GM23338 (cell line): ENCODE results near the gene BICDL1. TPM values are rescaled to one million over a fixed set of nuclear protein-coding genes. Genes with fewer than 3 reads are reported as not detected.
A peak's percentile ranks its signal among the peaks of the same experiment; 100 is the strongest.

Source experiments
- ATAC-seq: fragments of 200-7000 bp; cut with Tn5 transposase; 3 replicates; pipeline ENCODE4 v1.9.1; 2020
- DNase-seq: peaks from one replicate; pipeline ENCODE4 v3.0.0-alpha.2; 2015; ENCODE audit warnings: low spot score
- H2AFZ ChIP-seq: fragments of 200-600 bp; sonication (generic); 2 replicates; pipeline ENCODE4 v1.8.0; 2016; ENCODE audit warnings: antibody characterized with exemption, mild to moderate bottlenecking, moderate library complexity
- H3F3A ChIP-seq: fragments of 200-600 bp; sonication (generic); replicated peaks from 2 replicates; pipeline ENCODE4 v1.8.0; 2017; ENCODE audit warnings: antibody characterized with exemption, mixed run types, low read depth
- H3K27ac ChIP-seq: fragments of 200-600 bp; sonication (generic); 2 replicates; pipeline ENCODE4 v1.6.1; 2016; ENCODE audit warnings: low read depth
- H3K27me3 ChIP-seq: fragments of 200-600 bp; sonication (generic); 2 replicates; pipeline ENCODE4 v1.8.0; 2016; ENCODE audit warnings: mild to moderate bottlenecking, mixed run types, moderate library complexity; ENCODE audit not compliant: insufficient read depth
- H3K36me3 ChIP-seq: fragments of 200-600 bp; sonication (generic); 2 replicates; pipeline ENCODE4 v1.8.0; 2016; ENCODE audit warnings: mild to moderate bottlenecking; ENCODE audit not compliant: insufficient read depth
- H3K4me1 ChIP-seq: fragments of 200-600 bp; sonication (generic); 2 replicates; pipeline ENCODE4 v1.8.0; 2016; ENCODE audit warnings: mild to moderate bottlenecking, moderate library complexity; ENCODE audit not compliant: insufficient read depth
- H3K4me2 ChIP-seq: fragments of 200-600 bp; sonication (generic); 2 replicates; pipeline ENCODE4 v1.7.1; 2017; ENCODE audit warnings: mixed run types
- H3K4me3 ChIP-seq: fragments of 200-600 bp; sonication (generic); 2 replicates; pipeline ENCODE4 v1.6.1; 2016; ENCODE audit warnings: mixed run types
- H3K79me2 ChIP-seq: fragments of 200-600 bp; sonication (generic); replicated peaks from 2 replicates; pipeline ENCODE4 v1.8.0; 2017; ENCODE audit warnings: mild to moderate bottlenecking; ENCODE audit not compliant: insufficient read depth
- H3K9me2 ChIP-seq: fragments of 200-600 bp; sonication (generic); 2 replicates; pipeline ENCODE4 v1.8.0; 2017; ENCODE audit not compliant: insufficient read depth
- H4K20me1 ChIP-seq: fragments of 200-600 bp; sonication (generic); replicated peaks from 2 replicates; pipeline ENCODE4 v1.8.0; 2017; ENCODE audit warnings: mild to moderate bottlenecking; ENCODE audit not compliant: insufficient read depth
- H3K27ac Mint-ChIP-seq: 2 replicates; pipeline ENCODE4 v1.8.0; 2020; ENCODE audit warnings: inconsistent platforms, mild to moderate bottlenecking, moderate library complexity, mixed read lengths
- H3K27me3 Mint-ChIP-seq: 3 replicates; pipeline ENCODE4 v1.8.0; 2022; ENCODE audit warnings: low read depth, mild to moderate bottlenecking, moderate library complexity, mixed read lengths, inconsistent platforms; ENCODE audit not compliant: insufficient read depth, poor library complexity
- H3K36me3 Mint-ChIP-seq: 3 replicates; pipeline ENCODE4 v1.8.0; 2021; ENCODE audit warnings: low read depth, mild to moderate bottlenecking, inconsistent platforms, moderate library complexity, mixed read lengths
- H3K4me1 Mint-ChIP-seq: 3 replicates; pipeline ENCODE4 v1.8.0; 2020; ENCODE audit warnings: mild to moderate bottlenecking, inconsistent platforms, mixed read lengths
- H3K4me3 Mint-ChIP-seq: 3 replicates; pipeline ENCODE4 v1.8.0; 2021; ENCODE audit warnings: moderate library complexity, mild to moderate bottlenecking, inconsistent platforms, mixed read lengths
- H3K9me3 Mint-ChIP-seq: 3 replicates; pipeline ENCODE4 v1.8.0; 2020; ENCODE audit warnings: moderate library complexity, mild to moderate bottlenecking, inconsistent platforms, mixed read lengths
- CREB1 ChIP-seq: fragments of 250-450 bp; sonication (Bioruptor Pico); IDR thresholded peaks from 2 replicates; pipeline ENCODE4 v1.5.0; 2020; ENCODE audit warnings: low read depth, mild to moderate bottlenecking, moderate library complexity
- CTCF ChIP-seq, 2 experiments: fragments of 200-600 bp in 1 of 2; sonication (generic) in 1 of 2; conservative IDR thresholded peaks; 2 replicates each; pipeline versions ENCODE4 v1.5.1 to v1.6.1; 2016 to 2017; ENCODE audit warnings: antibody characterized with exemption in 2 of 2, low read depth in 2 of 2, mild to moderate bottlenecking in 2 of 2, moderate library complexity in 1 of 2
- REST ChIP-seq: IDR thresholded peaks from one replicate; pipeline ENCODE4 v1.6.1; 2018; ENCODE audit warnings: antibody characterized with exemption; ENCODE audit not compliant: unreplicated experiment
- polyA plus RNA-seq: library from polyadenylated mRNA; unstranded; fragments of >200 nt; fragmentation: Nextera tagmentation; extraction: Ambion mirVana; gene quantifications from 2 replicates; pipeline ENCODE4 v1.2.1, GENCODE V29; 2016
- total RNA-seq: library from RNA; depleted of rRNA; stranded (reverse); fragments of >200 nt; shearing (Covaris generic); gene quantifications from 2 replicates; pipeline ENCODE4 v1.2.3, GENCODE V29; 2014
- TF ChIP-seq, protein P1 (sequence below): IDR thresholded peaks from 2 replicates; pipeline ENCODE4 v1.6.1; 2016; ENCODE audit warnings: antibody characterized with exemption

The BICDL1 gene
- total and polyA plus RNA-seq, 2 experiments from 2014 or later, result 14.0 to 25.7 TPM

GRCh38 chr12:119989361-119989730 lies 310 bp downstream of the BICDL1 start:
- no peak overlapping the region for H3K27ac ChIP-seq
- peaks cover 24% of the 10 kb centered on the region for H3K4me1 Mint-ChIP-seq

DNA sequence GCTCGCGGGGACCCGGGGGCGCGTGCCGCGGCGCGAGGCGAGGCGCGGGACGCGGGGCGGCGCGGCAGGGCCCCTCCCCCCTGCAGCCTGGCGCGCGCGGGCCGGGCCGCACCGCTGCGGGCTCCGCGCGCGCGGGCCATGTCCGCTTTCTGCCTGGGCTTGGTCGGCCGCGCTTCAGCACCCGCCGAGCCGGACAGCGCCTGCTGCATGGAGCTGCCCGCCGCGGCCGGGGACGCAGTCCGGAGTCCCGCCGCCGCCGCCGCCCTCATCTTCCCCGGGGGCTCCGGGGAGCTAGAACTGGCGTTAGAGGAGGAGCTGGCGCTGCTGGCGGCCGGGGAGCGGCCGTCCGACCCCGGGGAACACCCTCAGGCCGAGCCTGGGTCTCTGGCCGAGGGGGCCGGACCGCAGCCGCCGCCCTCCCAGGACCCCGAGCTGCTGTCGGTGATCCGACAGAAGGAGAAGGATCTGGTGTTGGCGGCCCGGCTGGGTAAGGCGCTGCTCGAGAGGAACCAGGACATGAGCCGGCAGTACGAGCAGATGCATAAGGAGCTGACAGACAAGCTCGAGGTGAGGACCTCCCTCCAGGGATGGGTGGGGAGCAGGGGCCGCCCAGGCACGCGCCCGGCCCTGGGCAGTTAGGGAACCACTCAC lies 820 bp downstream of the BICDL1 start:
- TF ChIP-seq CREB1 (0 out of 2 replicates have a peak, but pooled peaks have one; percentile 21), REST (peak; percentile 85), CTCF (conservative IDR thresholded peaks at IDR 0.05; ENCODE audit: low read depth in 2 of 2) (no peak)
- H4K20me1 ChIP-seq, result peaks cover 20% of the 10 kb centered on the region
- peaks cover 4% of the 10 kb centered on the region for H3K27me3 Mint-ChIP-seq
- peaks cover 25% of the 10 kb centered on the region for H3K4me1 Mint-ChIP-seq
- peaks cover 23% of the 10 kb centered on the region for H3F3A ChIP-seq
- no peak overlapping the region for H3K27ac Mint-ChIP-seq
- peaks cover 10% of the 10 kb centered on the region for H3K36me3 Mint-ChIP-seq
- peaks cover 20% of the 10 kb centered on the region for H3K79me2 ChIP-seq
- H3K27ac ChIP-seq, result no peak overlapping the region
- peaks cover 3% of the 10 kb centered on the region; the same call in 1 of the 3 replicates for H3K9me3 Mint-ChIP-seq
- peaks cover 16% of the 10 kb centered on the region for H3K27me3 ChIP-seq
- H3K4me2 ChIP-seq, result peak overlapping the region; percentile 98
- peak overlapping the region; percentile 89 for H3K4me3 ChIP-seq
- H3K9me2 ChIP-seq, result no peaks in the 10 kb centered on the region
- DNase-seq (peak; percentile 87), ATAC-seq (peak; percentile 63)
- H3K4me1 ChIP-seq, result peaks cover 23% of the 10 kb centered on the region
- no peaks in the 10 kb centered on the region; the same call in 1 of the 2 replicates for H3K36me3 ChIP-seq
- H3K4me3 Mint-ChIP-seq, result peak overlapping the region; percentile 78
- H2AFZ ChIP-seq, result no peak overlapping the region

More at GRCh38 chr12:119989361-119989730, 310 bp downstream of the BICDL1 start:
- H3K9me3 Mint-ChIP-seq, result peaks cover 3% of the 10 kb centered on the region; the same call in 1 of the 3 replicates
- H3K27me3 Mint-ChIP-seq, result peaks cover 4% of the 10 kb centered on the region
- H2AFZ ChIP-seq, result no peak overlapping the region
- H3K9me2 ChIP-seq, result no peaks in the 10 kb centered on the region
- peak overlapping the region; percentile 52 for H3K4me3 ChIP-seq
- no peaks in the 10 kb centered on the region; the same call in 1 of the 2 replicates for H3K36me3 ChIP-seq
- H3K27me3 ChIP-seq, result peaks cover 16% of the 10 kb centered on the region
- H3F3A ChIP-seq, result peaks cover 23% of the 10 kb centered on the region
- H4K20me1 ChIP-seq, result peaks cover 20% of the 10 kb centered on the region
- TF ChIP-seq, protein P1, sequence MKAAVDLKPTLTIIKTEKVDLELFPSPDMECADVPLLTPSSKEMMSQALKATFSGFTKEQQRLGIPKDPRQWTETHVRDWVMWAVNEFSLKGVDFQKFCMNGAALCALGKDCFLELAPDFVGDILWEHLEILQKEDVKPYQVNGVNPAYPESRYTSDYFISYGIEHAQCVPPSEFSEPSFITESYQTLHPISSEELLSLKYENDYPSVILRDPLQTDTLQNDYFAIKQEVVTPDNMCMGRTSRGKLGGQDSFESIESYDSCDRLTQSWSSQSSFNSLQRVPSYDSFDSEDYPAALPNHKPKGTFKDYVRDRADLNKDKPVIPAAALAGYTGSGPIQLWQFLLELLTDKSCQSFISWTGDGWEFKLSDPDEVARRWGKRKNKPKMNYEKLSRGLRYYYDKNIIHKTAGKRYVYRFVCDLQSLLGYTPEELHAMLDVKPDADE, result no peak
- TF ChIP-seq REST, result peak; percentile 32
- H3K4me3 Mint-ChIP-seq, result peak overlapping the region; percentile 69; the same call in 2 of the 3 replicates
- peak overlapping the region; percentile 74 for H3K4me2 ChIP-seq
- H3K27ac Mint-ChIP-seq, result no peak overlapping the region
- peaks cover 20% of the 10 kb centered on the region for H3K79me2 ChIP-seq
- peaks cover 22% of the 10 kb centered on the region for H3K4me1 ChIP-seq
- DNase-seq (peak; percentile 58), ATAC-seq (no peak; the same call in 1 of the 3 replicates)
- peaks cover 10% of the 10 kb centered on the region for H3K36me3 Mint-ChIP-seq
